Hematopoietic multipotent progenitor cell treated with erythropoietin and hydrocortisone succinate and interleukin-3 and kit ligand, for 17 days (in vitro differentiated cells): ENCODE measurements around the gene GALNT17.
"Not testable (repeated sequence)": the region's sequence is repeated elsewhere in the genome, so short reads cannot be mapped to it uniquely, and the experiment has no call there.

Experiments
- DNase-seq: peaks from one replicate; pipeline ENCODE4 v3.0.0-alpha.2; 2015; ENCODE audit warnings: low spot score

Gene GALNT17

GRCh38 chr7:71636329-71636728 lies 504.4 kb downstream of the GALNT17 start:
- DNase-seq, result no peak

GRCh38 chr7:71637578-71637977 lies 505.6 kb downstream of the GALNT17 start:
- DNase-seq, result no peak

DNA sequence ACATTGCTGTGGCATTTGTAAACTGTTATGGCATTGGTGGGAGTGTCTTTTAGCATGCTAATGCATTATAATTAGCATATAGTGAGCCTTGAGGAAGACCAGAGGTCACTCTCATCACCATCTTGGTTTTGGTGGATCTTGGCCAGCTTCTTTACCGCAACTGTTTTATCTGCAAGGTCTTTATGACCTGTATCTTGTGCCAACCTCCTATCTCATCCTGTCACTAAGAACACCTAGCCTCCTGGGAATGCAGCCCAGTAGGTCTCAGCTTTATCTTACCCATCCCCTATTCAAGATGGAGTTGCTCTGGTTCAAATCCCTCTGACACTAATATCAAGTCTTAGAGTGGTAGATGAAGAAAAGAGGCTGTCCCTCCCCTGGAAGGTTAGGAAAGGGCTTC lies 506.2 kb downstream of the GALNT17 start:
- DNase-seq, result no peak

- no peak for DNase-seq
These were observed 507.6 kb downstream of the GALNT17 start for GRCh38 chr7:71639382-71640085.

GRCh38 chr7:71643031-71643430 lies 511.1 kb downstream of the GALNT17 start:
- not testable (repeated sequence) for DNase-seq

DNA sequence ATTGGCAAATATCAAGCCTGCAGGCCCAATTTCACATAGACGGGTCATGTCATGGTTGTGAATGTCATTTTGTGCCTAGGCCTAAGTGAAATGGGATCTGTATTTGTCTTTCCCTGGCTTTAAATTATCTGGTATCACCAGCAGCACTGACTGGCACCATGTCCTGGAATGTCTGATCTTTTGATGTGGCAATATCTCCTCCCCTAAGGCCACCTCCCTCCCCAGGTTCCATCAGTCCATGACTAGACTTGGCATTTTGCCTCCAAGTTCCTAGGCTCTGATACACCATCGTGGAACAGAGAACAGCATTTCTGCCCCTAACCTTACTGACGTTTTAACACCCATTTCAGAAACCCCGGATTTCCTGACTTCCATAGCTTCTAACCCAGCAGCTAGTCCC lies 513.9 kb downstream of the GALNT17 start:
- DNase-seq, result no peak

DNA sequence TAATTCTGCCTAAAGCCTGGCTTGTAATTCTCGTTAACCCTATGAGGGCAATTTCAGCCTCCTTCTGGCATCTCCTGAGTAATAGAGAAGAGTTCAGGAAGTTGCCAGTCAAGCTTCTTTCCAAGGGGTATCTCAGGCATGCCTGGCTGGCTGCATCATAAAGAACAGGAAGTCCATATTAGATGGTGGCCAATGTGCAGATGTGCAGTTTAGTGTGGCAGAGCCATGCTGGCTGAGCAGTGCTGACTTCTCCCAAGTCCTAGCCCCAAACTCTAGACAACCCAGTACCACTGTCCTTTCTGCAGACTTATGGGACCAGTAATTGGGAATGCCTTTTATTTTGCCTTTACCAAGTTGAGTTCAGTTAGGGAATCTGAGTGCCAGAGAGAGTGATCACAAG lies 517.9 kb downstream of the GALNT17 start:
- DNase-seq, result no peak

DNA sequence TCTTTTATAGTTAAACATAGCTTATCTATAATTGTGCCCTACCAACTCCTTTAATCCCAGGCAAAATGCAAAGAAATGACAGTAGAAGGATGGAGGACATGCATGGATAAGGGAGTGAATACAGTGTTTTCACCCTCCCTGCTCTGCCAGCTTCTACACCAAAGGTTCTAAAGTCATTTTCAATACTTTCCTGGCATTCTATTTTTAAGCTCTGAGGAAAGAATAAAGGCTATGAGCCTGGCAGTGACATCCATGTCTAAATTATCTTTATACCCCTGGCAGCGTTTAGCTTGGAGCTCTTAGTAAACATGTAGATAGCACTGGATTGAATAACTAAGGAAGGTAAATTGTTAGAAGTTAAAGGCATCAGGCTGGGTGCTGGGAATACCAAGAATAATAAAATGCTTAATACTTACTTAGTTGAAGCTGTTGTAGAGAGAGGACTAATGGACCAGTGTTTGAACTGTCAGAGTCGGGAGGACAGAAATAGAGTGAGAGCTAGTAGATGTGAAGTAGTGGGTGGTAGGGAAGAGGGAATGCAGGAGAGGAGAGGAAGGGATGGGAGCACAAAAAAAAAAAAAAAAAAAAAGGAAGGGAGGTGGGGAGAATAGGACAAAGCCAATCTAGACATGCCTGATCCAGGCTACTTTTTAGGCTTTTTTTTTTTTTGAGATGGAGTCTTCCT lies 518.9 kb downstream of the GALNT17 start:
- no peak for DNase-seq

GRCh38 chr7:71652510-71652909 lies 520.6 kb downstream of the GALNT17 start:
- no peak for DNase-seq

DNA sequence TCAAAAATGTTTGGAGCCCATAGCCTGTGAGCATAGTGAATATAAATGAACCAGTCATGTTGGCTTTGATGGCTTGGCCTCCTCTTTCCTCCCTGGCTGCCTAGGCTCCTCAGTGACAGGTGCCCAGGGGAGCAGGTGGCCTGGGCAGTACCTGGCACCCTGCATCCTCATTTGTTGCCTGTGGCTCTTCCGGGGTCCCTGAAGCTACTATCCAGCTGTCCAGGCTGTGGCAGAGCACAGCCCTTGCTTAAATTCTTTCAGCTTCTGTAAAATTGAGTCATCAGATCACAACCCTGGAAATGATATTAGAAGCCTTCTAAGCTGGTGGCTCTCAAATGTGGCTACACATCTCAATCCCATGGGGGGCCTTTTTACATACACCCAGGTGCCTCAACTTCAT lies 525.4 kb downstream of the GALNT17 start:
- no peak for DNase-seq

DNA sequence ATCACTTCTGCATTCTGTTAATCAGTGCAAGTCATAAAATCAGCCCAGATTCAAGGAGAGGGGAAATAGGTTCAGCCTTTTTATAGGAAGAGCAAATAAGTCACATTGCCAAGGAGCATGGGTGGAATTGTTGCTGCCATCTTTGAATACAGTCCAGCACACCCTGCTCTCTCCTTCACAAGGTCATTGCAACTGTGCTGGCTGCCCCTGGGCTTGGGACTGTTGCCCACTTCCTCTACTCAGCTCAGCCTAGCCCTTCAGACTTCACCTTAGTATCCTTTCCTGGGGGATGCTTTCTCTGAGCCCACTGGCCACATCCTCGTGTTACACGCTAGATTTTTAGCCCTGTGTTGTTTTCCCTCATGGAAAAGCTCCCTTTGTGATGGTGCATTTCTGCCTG lies 527.7 kb downstream of the GALNT17 start:
- DNase-seq, result no peak

GRCh38 chr7:71661671-71662224 lies 529.8 kb downstream of the GALNT17 start:
- no peak for DNase-seq

GRCh38 chr7:71665716-71666115 lies 533.8 kb downstream of the GALNT17 start:
- DNase-seq, result no peak

GRCh38 chr7:71668572-71668971 lies 536.6 kb downstream of the GALNT17 start:
- no peak for DNase-seq

DNA sequence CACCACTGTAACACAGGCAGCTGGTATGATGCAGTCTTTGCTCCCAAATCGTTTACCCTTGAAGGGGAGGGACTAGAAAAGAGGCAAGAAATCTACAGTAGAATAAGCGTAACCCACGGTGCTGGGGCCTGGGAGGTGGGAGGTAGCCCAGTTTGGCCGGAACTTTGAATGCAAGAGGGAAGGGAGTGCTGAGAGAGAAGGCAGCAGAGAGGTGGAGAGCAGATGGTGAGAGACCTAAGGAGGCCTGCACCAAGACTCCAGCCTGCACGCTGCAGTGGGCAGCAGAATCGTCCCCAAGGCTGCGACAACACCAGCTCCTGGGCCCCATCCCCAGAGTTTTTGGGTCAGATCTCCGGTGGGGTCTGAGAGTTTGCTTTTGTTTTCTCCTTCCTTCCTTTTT lies 547.5 kb downstream of the GALNT17 start:
- DNase-seq, result no peak

DNA sequence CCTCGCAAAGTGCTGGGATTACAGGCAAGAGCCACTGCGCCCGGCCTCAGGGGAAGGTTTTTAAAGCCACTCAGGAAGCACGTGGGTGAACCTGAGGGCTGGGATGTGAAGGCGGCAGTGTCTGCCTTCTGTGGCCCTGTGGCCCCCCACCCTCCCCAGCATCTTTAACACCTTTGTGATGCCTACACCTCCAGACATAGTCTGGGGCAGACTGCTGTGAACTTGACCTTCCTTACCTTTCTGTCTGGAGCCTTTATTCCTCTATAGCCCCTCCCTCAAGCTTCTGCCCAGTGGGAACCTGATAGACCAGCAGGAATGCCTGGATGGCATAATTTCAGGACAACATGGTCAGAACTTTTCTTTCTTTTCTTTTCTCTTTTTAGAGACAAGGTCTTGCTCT lies 550.2 kb downstream of the GALNT17 start:
- DNase-seq, result no peak

- no peak for DNase-seq
These were observed 551.2 kb downstream of the GALNT17 start for GRCh38 chr7:71682841-71683781.

DNA sequence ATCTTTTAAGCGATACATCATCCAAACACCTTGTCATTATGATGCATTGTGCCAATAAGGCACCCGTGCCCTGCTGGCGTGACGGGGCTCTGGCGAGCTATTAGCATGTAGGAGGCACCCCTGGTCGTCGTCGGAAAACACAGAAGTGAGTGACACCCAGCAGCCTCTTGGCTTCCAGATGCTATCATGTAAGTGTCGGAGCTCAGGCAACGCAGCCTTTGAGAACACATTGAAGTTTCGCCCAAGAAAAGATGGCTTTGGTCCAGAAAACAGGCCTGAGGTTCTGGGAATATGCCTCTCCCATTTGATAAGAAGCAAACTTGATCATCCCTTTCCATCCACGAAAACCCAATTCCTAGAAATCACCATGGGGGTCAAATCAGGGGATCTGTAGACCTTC lies 555.3 kb downstream of the GALNT17 start:
- no peak for DNase-seq

- no peak for DNase-seq
These were observed 556.1 kb downstream of the GALNT17 start for GRCh38 chr7:71687831-71688599.

DNA sequence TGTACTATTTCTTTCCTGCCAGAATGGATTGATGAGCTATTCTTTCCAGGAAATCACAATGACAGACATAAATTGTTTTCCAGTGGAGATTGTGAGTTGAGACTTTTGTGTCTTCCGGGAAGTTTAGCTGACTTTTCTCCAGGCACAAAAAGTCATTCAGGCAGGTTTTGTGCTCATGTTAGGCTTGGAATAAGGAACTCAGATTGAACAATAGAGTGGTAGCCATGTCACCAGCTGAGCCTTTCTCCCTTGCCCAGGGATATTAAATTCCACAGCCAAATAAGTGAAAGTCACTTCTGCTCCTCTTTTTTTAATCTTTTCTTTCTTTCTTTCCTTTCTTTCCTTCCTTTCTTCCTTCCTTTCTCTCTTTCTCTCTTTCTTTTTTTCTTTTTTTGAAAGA lies 559.6 kb downstream of the GALNT17 start:
- no peak for DNase-seq

- no peak for DNase-seq
These were observed 562.7 kb downstream of the GALNT17 start for GRCh38 chr7:71694665-71695064.

DNA sequence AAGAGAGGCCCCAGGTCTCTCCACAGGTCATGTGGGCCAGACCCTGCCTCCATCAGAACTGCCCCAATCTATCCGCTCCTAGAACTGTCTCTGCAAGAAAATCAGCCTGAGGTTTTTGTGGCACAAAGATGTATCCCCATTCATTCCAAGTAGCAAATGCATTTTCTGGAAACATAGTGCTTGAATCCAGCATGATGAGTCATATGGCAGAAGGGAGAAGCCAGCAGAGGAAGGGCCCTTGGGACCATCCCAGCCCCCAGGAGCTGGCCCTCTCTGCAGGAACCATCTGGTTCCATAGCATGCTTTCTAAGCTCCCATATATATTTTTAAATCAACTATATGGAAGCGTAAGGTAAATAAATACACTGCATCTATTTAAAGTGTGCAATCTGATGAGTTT lies 563.2 kb downstream of the GALNT17 start:
- DNase-seq, result no peak
